Osteoblast (primary cell): Measurements from ENCODE around the gene ARMH4. TPM values are rescaled to one million over a fixed set of nuclear protein-coding genes. Genes with fewer than 3 reads are reported as not detected.

ENCODE experiments used
- DNase-seq: peaks from one replicate; pipeline ENCODE4 v3.0.0; 2011; ENCODE audit warnings: low spot score, mixed read lengths; ENCODE audit not compliant: insufficient read length; ENCODE audit errors: missing footprints
- H2AFZ ChIP-seq: 2 replicates; pipeline ENCODE4 v1.6.0; 2011; ENCODE audit warnings: mild to moderate bottlenecking, low read length
- H3K27ac ChIP-seq: 2 replicates; pipeline ENCODE4 v1.5.1; 2011; ENCODE audit warnings: mild to moderate bottlenecking, low read depth, low read length, moderate library complexity
- H3K27me3 ChIP-seq: 2 replicates; pipeline ENCODE4 v1.6.0; 2012; ENCODE audit warnings: mild to moderate bottlenecking, control low read depth, inconsistent platforms, low read length, moderate library complexity; ENCODE audit not compliant: insufficient read depth
- H3K36me3 ChIP-seq: 2 replicates; pipeline ENCODE4 v1.5.1; 2011; ENCODE audit warnings: mild to moderate bottlenecking, low read length, control low read depth, moderate library complexity; ENCODE audit not compliant: insufficient read depth
- H3K4me1 ChIP-seq: 2 replicates; pipeline ENCODE4 v1.5.1; 2011; ENCODE audit warnings: mild to moderate bottlenecking, low read length, control low read depth, moderate library complexity; ENCODE audit not compliant: insufficient read depth
- H3K4me2 ChIP-seq: 2 replicates; pipeline ENCODE4 v1.6.0; 2011; ENCODE audit warnings: mild to moderate bottlenecking, low read length; ENCODE audit not compliant: insufficient read depth
- H3K4me3 ChIP-seq: fragments of 200-600 bp; sonication (generic); 3 replicates; pipeline ENCODE4 v1.5.1; 2012; ENCODE audit warnings: mild to moderate bottlenecking, low read length, inconsistent platforms; ENCODE audit not compliant: insufficient read depth
- H3K79me2 ChIP-seq: 2 replicates; pipeline ENCODE4 v1.6.0; 2012; ENCODE audit warnings: mild to moderate bottlenecking, low read length, control low read depth, inconsistent platforms; ENCODE audit not compliant: insufficient read depth
- H3K9me3 ChIP-seq: 2 replicates; pipeline ENCODE4 v1.5.1; 2011; ENCODE audit warnings: low read depth, low read length, control low read depth
- H4K20me1 ChIP-seq: 2 replicates; pipeline ENCODE4 v1.6.0; 2012; ENCODE audit warnings: mild to moderate bottlenecking, low read length, control low read depth; ENCODE audit not compliant: insufficient read depth
- CTCF ChIP-seq: IDR thresholded peaks from 2 replicates; pipeline ENCODE4 v1.5.1; 2011; ENCODE audit warnings: mild to moderate bottlenecking, low read depth, low read length, moderate library complexity; ENCODE audit errors: extremely low read depth
- total RNA-seq: library from RNA; depleted of rRNA; stranded (reverse); fragments of >200 nt; gene quantifications from 2 replicates; pipeline ENCODE4 v1.2.3, GENCODE V29; 2012

The ARMH4 gene
- total RNA-seq, 1 donor = 10.9 TPM

- no peaks in the 10 kb centered on the region for H3K36me3 ChIP-seq
- H3K9me3 ChIP-seq = no peaks in the 10 kb centered on the region
- no peak overlapping the region for H3K4me3 ChIP-seq
- no peak overlapping the region for H3K27ac ChIP-seq
- H3K79me2 ChIP-seq = no peaks in the 10 kb centered on the region
- no peak overlapping the region for H3K4me2 ChIP-seq
- peaks cover 5% of the 10 kb centered on the region for H3K27me3 ChIP-seq
- TF ChIP-seq CTCF = no peak
- no peak for DNase-seq
- no peaks in the 10 kb centered on the region for H4K20me1 ChIP-seq
- H3K4me1 ChIP-seq = no peaks in the 10 kb centered on the region
- no peak overlapping the region for H2AFZ ChIP-seq
Measured at GRCh38 chr14:58060077-58060476, 91.9 kb downstream of the ARMH4 start.

GRCh38 chr14:58059126-58059525 lies 92.9 kb downstream of the ARMH4 start:
- H2AFZ ChIP-seq = no peak overlapping the region
- H3K27ac ChIP-seq = no peak overlapping the region
- no peaks in the 10 kb centered on the region for H3K4me1 ChIP-seq
- no peaks in the 10 kb centered on the region for H3K9me3 ChIP-seq
- H3K4me3 ChIP-seq = no peak overlapping the region
- no peaks in the 10 kb centered on the region for H3K36me3 ChIP-seq
- peaks cover 5% of the 10 kb centered on the region for H3K27me3 ChIP-seq
- no peaks in the 10 kb centered on the region for H3K79me2 ChIP-seq
- H3K4me2 ChIP-seq = no peak overlapping the region
- no peak for TF ChIP-seq CTCF
- DNase-seq = no peak
- no peaks in the 10 kb centered on the region for H4K20me1 ChIP-seq

- no peak overlapping the region for H3K4me2 ChIP-seq
- no peaks in the 10 kb centered on the region for H3K4me1 ChIP-seq
- no peaks in the 10 kb centered on the region for H3K79me2 ChIP-seq
- no peaks in the 10 kb centered on the region for H3K9me3 ChIP-seq
- TF ChIP-seq CTCF = no peak
- H2AFZ ChIP-seq = no peak overlapping the region
- H3K4me3 ChIP-seq = no peak overlapping the region
- no peak for DNase-seq
- H3K27me3 ChIP-seq = peaks cover 5% of the 10 kb centered on the region
- no peaks in the 10 kb centered on the region for H4K20me1 ChIP-seq
- no peaks in the 10 kb centered on the region for H3K36me3 ChIP-seq
- H3K27ac ChIP-seq = no peak overlapping the region
Measured at GRCh38 chr14:58055497-58056010, 96.5 kb downstream of the ARMH4 start.

- no peak overlapping the region for H3K4me2 ChIP-seq
Measured at GRCh38 chr14:58054100-58054499, 97.9 kb downstream of the ARMH4 start.

More at GRCh38 chr14:58054100-58054499, 97.9 kb downstream of the ARMH4 start:
- H3K4me3 ChIP-seq = no peak overlapping the region
- no peaks in the 10 kb centered on the region for H4K20me1 ChIP-seq
- no peaks in the 10 kb centered on the region for H3K4me1 ChIP-seq
- H2AFZ ChIP-seq = no peak overlapping the region
- TF ChIP-seq CTCF = no peak
- peaks cover 5% of the 10 kb centered on the region for H3K27me3 ChIP-seq
- no peak for DNase-seq
- no peaks in the 10 kb centered on the region for H3K79me2 ChIP-seq
- no peaks in the 10 kb centered on the region for H3K9me3 ChIP-seq
- no peak overlapping the region for H3K27ac ChIP-seq
- H3K36me3 ChIP-seq = no peaks in the 10 kb centered on the region
